AG10803 (cell line): ENCODE results near the gene CYP4F11.
"Not testable (repeated sequence)": the region's sequence is repeated elsewhere in the genome, so short reads cannot be mapped to it uniquely, and the experiment has no call there.

Experiments
- DNase-seq: peaks from one replicate; pipeline ENCODE4 v3.0.0; 2010; ENCODE audit warnings: low read depth
- H3K4me3 ChIP-seq: 2 replicates; pipeline ENCODE4 v1.5.1; 2011; ENCODE audit warnings: mild to moderate bottlenecking, low read length, control low read depth
- TF ChIP-seq, protein P1 (sequence below): conservative IDR thresholded peaks from 2 replicates; pipeline ENCODE4 v1.5.1; 2011; ENCODE audit warnings: mild to moderate bottlenecking, low read length, control low read depth, inconsistent platforms

CYP4F11 gene

DNA sequence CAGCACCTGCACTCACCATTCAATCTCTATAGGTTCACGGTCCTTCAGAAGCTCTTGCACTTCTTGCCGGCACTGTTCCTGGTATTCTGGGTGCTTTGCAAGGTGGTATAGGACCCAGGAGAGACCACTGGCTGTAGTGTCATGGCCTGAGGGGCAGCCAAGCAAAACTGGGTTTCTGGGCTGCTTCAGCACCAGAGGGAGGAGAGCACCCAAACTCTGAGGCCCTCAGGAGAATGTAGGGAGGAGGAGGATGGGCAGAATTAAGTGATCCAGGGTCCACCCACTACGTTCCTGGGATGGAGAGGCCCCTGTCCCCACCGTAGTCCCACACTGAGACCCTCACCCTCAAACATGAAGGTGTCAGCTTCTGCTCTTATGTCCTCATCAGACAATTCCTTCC lies 12.3 kb downstream of the CYP4F11 start:
- no peak for DNase-seq
- TF ChIP-seq, protein P1, sequence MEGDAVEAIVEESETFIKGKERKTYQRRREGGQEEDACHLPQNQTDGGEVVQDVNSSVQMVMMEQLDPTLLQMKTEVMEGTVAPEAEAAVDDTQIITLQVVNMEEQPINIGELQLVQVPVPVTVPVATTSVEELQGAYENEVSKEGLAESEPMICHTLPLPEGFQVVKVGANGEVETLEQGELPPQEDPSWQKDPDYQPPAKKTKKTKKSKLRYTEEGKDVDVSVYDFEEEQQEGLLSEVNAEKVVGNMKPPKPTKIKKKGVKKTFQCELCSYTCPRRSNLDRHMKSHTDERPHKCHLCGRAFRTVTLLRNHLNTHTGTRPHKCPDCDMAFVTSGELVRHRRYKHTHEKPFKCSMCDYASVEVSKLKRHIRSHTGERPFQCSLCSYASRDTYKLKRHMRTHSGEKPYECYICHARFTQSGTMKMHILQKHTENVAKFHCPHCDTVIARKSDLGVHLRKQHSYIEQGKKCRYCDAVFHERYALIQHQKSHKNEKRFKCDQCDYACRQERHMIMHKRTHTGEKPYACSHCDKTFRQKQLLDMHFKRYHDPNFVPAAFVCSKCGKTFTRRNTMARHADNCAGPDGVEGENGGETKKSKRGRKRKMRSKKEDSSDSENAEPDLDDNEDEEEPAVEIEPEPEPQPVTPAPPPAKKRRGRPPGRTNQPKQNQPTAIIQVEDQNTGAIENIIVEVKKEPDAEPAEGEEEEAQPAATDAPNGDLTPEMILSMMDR: no peak
- H3K4me3 ChIP-seq: no peak overlapping the region

DNA sequence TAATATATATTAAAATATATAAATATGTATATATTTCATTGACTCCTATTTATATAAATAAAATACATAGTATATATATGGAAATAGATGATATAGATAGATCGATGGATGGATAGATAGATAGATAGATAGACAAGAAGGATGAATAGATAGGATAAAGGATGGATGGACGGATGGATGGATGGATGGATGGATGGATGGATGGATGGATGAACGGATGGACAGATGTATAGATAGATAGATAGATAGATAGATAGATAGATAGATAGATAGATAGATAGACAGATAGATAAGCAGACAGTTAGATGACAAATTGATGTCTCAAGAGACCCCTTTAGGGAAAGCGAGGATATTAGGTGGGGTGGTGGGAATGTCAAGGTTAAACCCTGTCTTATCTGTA lies 15.1 kb downstream of the CYP4F11 start:
- TF ChIP-seq, protein P1: no peak
- no peak for DNase-seq
- H3K4me3 ChIP-seq: no peak overlapping the region

DNA sequence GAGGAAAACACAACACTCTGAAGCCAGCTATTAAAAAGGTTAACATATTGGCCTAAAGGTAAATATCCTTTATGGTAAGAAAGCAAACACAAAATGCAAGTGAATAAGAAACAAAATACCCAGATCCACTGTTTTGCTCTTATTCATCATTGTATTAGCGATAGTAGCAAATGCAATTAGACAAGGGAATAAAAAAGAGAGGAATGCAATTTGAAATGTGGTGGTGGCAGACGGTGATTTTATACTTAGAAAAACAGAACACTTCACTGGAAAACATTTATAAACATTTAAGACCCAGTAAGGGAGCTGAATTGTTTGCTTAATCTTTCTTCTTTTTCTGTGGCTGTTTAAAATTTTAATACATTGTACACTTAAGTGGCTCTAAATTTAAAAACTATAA lies 19.2 kb downstream of the CYP4F11 start:
- TF ChIP-seq, protein P1: no peak
- no peak overlapping the region for H3K4me3 ChIP-seq
- no peak for DNase-seq

DNA sequence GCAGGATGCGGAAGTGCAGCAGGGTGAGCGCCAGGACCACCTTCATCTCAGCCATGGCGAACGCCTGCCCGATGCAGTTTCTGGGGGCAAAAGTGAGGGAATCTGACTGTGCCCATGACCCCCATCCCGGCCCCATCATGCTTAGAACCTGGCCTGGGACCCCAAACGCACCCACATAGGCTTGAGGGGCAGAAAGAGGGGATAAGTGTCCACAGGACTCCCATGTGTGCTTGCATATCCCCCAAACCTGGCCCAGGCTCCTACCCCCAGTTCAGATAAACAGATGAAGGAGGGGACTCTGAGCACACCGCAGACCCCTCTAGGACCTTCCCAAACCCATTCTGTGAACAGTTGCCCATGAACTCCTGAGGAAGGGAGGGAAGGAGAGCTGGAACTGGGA lies 20.5 kb downstream of the CYP4F11 start:
- no peak for DNase-seq
- H3K4me3 ChIP-seq: no peak overlapping the region
- TF ChIP-seq, protein P1: no peak

DNA sequence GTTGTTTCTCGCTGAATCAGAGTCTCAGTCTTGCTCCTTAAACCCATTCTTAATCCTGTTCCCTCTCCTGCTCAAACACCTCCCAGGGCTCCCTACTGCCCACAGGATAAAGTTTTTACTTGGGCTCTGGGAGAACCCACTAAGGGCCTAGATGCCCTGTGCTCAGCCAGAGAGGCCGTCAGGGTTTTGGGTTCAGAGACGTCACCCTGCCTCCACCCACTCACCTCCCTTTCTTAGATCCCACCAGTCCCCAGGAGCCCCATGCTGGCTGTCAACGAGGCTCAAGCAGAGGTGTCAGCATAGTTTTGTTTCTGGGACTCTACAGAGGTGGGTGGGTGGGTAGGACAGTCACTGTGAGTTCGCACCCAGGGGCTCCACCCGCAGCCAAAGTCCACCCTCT lies 20.9 kb downstream of the CYP4F11 start:
- TF ChIP-seq, protein P1: no peak
- H3K4me3 ChIP-seq: no peak overlapping the region
- DNase-seq: no peak

DNA sequence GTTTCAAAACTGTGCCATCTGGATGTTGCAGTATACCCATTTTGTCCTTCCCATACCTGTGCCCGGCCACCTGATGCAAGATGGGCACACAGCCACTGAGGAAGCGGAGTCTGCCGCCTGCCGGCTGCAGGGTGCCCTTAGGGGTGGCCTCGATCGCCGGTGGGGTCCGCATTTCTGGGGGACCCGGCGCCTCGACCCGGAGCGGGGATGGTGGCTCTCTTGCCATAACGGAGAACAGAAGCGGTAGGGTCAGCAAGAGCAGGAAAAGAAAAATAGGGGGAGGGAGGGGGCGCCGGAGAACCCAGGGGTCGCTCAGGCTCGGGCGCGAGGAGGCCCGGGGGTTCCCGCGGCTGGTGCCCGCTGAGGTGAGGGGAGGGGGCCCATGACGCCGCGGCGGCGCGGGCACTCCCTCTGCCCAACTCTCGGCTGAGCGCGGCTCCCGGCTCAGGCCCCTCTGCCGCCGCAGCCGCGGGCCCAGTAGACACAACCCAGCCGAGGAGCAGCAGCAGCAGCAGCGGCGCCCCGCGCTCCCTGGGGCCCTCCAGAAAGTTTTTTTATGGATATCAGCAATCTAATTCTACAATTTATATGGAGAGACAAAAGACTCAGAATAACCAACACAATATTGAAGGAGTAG lies 22.6 kb downstream of the CYP4F11 start:
- no peak for DNase-seq
- TF ChIP-seq, protein P1: no peak
- H3K4me3 ChIP-seq: no peak overlapping the region

DNA sequence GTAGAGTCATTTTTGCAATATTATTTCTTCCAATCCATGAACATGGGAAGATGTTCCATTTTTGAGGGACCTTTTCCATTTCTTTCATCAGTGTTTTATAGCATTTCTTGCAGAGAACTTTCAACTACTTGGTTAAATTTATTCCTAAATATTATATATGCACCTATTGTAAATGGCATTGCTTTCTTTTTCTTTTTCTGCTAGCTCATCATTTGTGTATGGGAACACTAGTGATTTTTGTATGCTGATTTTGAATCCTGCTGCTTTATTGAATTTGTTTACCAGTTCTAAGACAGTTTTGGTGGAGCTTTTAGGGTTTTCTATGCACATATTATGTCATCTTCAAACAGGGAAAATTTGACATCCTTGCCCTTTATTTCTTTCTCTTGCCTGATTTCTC lies 29.3 kb downstream of the CYP4F11 start:
- TF ChIP-seq, protein P1: no peak
- DNase-seq: no peak

DNA sequence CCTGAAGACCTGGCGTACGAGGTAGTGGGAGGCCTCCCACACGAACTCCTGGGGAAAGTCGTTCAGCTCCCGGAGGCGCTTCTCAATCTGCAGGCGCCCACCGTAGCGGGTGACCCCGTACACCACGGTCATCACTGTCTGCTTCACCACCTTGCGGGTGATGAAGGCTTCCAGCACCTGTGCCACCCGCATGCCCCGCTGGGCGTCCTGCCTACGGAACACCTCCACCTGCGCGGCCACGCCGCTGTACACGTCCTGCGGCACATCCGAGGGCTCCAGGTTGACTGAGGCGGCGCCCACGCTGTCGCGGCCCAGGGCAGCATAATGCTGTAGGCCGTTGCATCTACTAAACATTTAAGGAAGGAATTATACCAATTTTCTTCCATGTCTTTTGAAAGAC lies 31.4 kb downstream of the CYP4F11 start:
- not testable (repeated sequence) for H3K4me3 ChIP-seq, DNase-seq

More for the DNA sequence above, 29.3 kb downstream of the CYP4F11 start:
- H3K4me3 ChIP-seq: no peak overlapping the region
